Measurements from ENCODE around the gene SETD2. TPM values are rescaled to one million over a fixed set of nuclear protein-coding genes. Genes with fewer than 3 reads are reported as not detected.
A peak's percentile ranks its signal among the peaks of the same experiment; 100 is the strongest.

The SETD2 gene
- total and polyA plus RNA-seq, 9 of the 15 experiments (the other 6 are each of a cell fraction or from before 2014, with no cell fraction given) = 8.2 to 44.0 (median 33.6) TPM

GRCh38 chr3:47164007-47164881 is at the start of gene SETD2 (continued):
- no peak for TF ChIP-seq FOS (IDR thresholded peaks at IDR 0.05; ENCODE audit: extremely low read depth, insufficient read length)
- TF ChIP-seq NR2C1 (IDR thresholded peaks at IDR 0.05) = peak; percentile 82
- peak; percentile 91 for TF ChIP-seq NR2C1 (tag; IDR thresholded peaks at IDR 0.05)
- TF ChIP-seq CREB1 (IDR thresholded peaks at IDR 0.05) = peak; percentile 85
- TF ChIP-seq CREB1 (CRISPR knock-in tag; IDR thresholded peaks at IDR 0.05) = peak; percentile 88
- TF ChIP-seq MEF2D (tag; conservative IDR thresholded peaks at IDR 0.05; ENCODE audit: low read depth) = no peak
- TF ChIP-seq U2AF1 (optimal IDR thresholded peaks at IDR 0.05; ENCODE audit: low read depth, low read length) = peak; percentile 90
- TF ChIP-seq SREBF1 (IDR thresholded peaks at IDR 0.05; ENCODE audit: borderline replicate concordance, low read depth, low read length) = no peak
- TF ChIP-seq LEF1 (IDR thresholded peaks at IDR 0.05) = no peak
- no peak for TF ChIP-seq SREBF2 (CRISPR knock-in tag; IDR thresholded peaks at IDR 0.05)
- TF ChIP-seq RAD21 (CRISPR knock-in tag; conservative IDR thresholded peaks at IDR 0.05 in 1 of 2, IDR thresholded peaks at IDR 0.05 in 1 of 2) = peak; percentile 70 to 73
- no peak; the same call in none of the 2 replicates for TF ChIP-seq ZBTB9 (CRISPR knock-in tag; IDR thresholded peaks at IDR 0.05)
- no peak for TF ChIP-seq TAL1 (IDR thresholded peaks at IDR 0.05)
- no peak for TF ChIP-seq ZNF121 (CRISPR knock-in tag; conservative IDR thresholded peaks at IDR 0.05)
- no peak for TF ChIP-seq CHAMP1 (IDR thresholded peaks at IDR 0.05)
- TF ChIP-seq OTX1 (CRISPR knock-in tag; IDR thresholded peaks at IDR 0.05) = no peak
- no peak for TF ChIP-seq ARHGAP35 (IDR thresholded peaks at IDR 0.05; ENCODE audit: partially characterized antibody)
- TF ChIP-seq CBX1 (IDR thresholded peaks at IDR 0.05; ENCODE audit: low read depth) = peak; percentile 53
- TF ChIP-seq PHB (CRISPR knock-in tag; IDR thresholded peaks at IDR 0.05) = no peak; the same call in 1 of the 2 replicates
- TF ChIP-seq ZNF280B (CRISPR knock-in tag; IDR thresholded peaks at IDR 0.05) = no peak
- TF ChIP-seq ESRRA (IDR thresholded peaks at IDR 0.05; ENCODE audit: borderline replicate concordance, low read depth) = no peak; the same call in none of the 2 replicates
- no peak for TF ChIP-seq EHMT2 (IDR thresholded peaks at IDR 0.05)
- no peak for TF ChIP-seq ZNF699 (CRISPR knock-in tag; IDR thresholded peaks at IDR 0.05; ENCODE audit: insufficient replicate concordance)
- TF ChIP-seq RB1 (IDR thresholded peaks at IDR 0.05; ENCODE audit: low read depth) = peak; percentile 59; the same call in 1 of the 2 replicates
- no peak for TF ChIP-seq PML (IDR thresholded peaks at IDR 0.05; ENCODE audit: low read length)
